CD4-positive, alpha-beta T cell (primary cell): ENCODE measurements around the gene ST6GALNAC2. TPM values are rescaled to one million over a fixed set of nuclear protein-coding genes. Genes with fewer than 3 reads are reported as not detected.
"Not testable (repeated sequence)": the region's sequence is repeated elsewhere in the genome, so short reads cannot be mapped to it uniquely, and the experiment has no call there.

ENCODE experiments used
- ATAC-seq: fragments of 200-7000 bp; cut with Tn5 transposase; one replicate; pipeline ENCODE4 v1.10.0; 2022; ENCODE audit warnings: mild to moderate bottlenecking; ENCODE audit not compliant: poor library complexity
- CTCF ChIA-PET: fragments of 350-600 bp; sonication (Branson Sonifier 250); formaldehyde crosslinking; loops from one replicate; lab custom pipeline; 2021; ENCODE audit warnings: antibody characterized with exemption, inconsistent platforms; lab: Charles Lee
- POLR2A ChIA-PET: fragments of 350-600 bp; sonication (Branson Sonifier 250); formaldehyde crosslinking; loops from one replicate; lab custom pipeline; 2021; ENCODE audit warnings: antibody characterized with exemption, inconsistent platforms; lab: Charles Lee
- DNase-seq, 14 experiments: peaks; one replicate each; pipeline ENCODE4 v3.0.0-alpha.2; 2013 to 2020; ENCODE audit warnings: mixed read lengths in 2 of 14
- H3K27ac ChIP-seq, 2 donors: one replicate each; pipeline versions ENCODE4 v1.5.1 to v1.7.0; 2013; ENCODE audit warnings: low read length in 2 of 2, low read depth in 1 of 2, mild to moderate bottlenecking in 1 of 2
- H3K27me3 ChIP-seq, 2 experiments: 1 replicate in 1 of 2; 2 replicates in 1 of 2; pipeline versions ENCODE4 v1.6.1 to v1.7.0; 2013; ENCODE audit warnings: low read length in 2 of 2, control low read depth in 1 of 2, mild to moderate bottlenecking in 1 of 2, moderate library complexity in 1 of 2; ENCODE audit not compliant: insufficient read depth in 2 of 2, control insufficient read depth in 1 of 2
- H3K36me3 ChIP-seq: one replicate; pipeline ENCODE4 v1.6.1; 2013; ENCODE audit warnings: low read length, control low read depth; ENCODE audit not compliant: insufficient read depth
- H3K4me1 ChIP-seq: one replicate; pipeline ENCODE4 v1.6.1; 2013; ENCODE audit warnings: low read length, control low read depth; ENCODE audit not compliant: insufficient read depth
- H3K4me3 ChIP-seq: one replicate; pipeline ENCODE4 v1.5.1; 2013; ENCODE audit warnings: mild to moderate bottlenecking, low read length, moderate library complexity
- H3K9me3 ChIP-seq, 2 experiments: 1 replicate in 1 of 2; 2 replicates in 1 of 2; pipeline versions ENCODE4 v1.6.1 to v1.7.0; 2013; ENCODE audit warnings: low read length in 2 of 2, mild to moderate bottlenecking in 2 of 2, control low read depth in 1 of 2, moderate library complexity in 1 of 2; ENCODE audit not compliant: control insufficient read depth in 1 of 2, insufficient read depth in 1 of 2
- H3K27ac Mint-ChIP-seq: one replicate; pipeline ENCODE4 v1.8.0; 2020; ENCODE audit warnings: mixed read lengths
- H3K27me3 Mint-ChIP-seq: one replicate; pipeline ENCODE4 v1.8.0; 2021; ENCODE audit warnings: mixed read lengths
- H3K36me3 Mint-ChIP-seq: one replicate; pipeline ENCODE4 v1.8.0; 2021; ENCODE audit warnings: low read depth, mixed read lengths
- H3K4me1 Mint-ChIP-seq: one replicate; pipeline ENCODE4 v1.8.0; 2021; ENCODE audit warnings: low read depth, mixed read lengths
- H3K4me3 Mint-ChIP-seq: one replicate; pipeline ENCODE4 v1.8.0; 2020; ENCODE audit warnings: mild to moderate bottlenecking, mixed read lengths
- H3K9me3 Mint-ChIP-seq: one replicate; pipeline ENCODE4 v1.8.0; 2020; ENCODE audit warnings: mixed read lengths
- CTCF ChIP-seq: fragments of 200-600 bp; IDR thresholded peaks from one replicate; pipeline ENCODE4 v1.8.0; 2022; ENCODE audit warnings: antibody characterized with exemption, mild to moderate bottlenecking
- intact Hi-C, 2 experiments: fragments of 100-400 bp; cut with DNase I in 1 of 2; cut with micrococcal nuclease in 1 of 2; formaldehyde crosslinking; loops; one replicate each; pipeline versions ENCODE4 v1.15.1 to v1.9.0; 2023 to 2025; cut with DNase I, micrococcal nuclease
- total RNA-seq, 174 experiments: library from RNA in 2 of 174; stranded (reverse) in 2 of 174; gene quantifications; one replicate each; pipeline ENCODE4 v1.2.3 and lab custom pipeline; 2021 to 2026

The ST6GALNAC2 gene
- total RNA-seq, 2 experiments from 2014 or later: 0.49 to 1.2 TPM

- ChIA-PET CTCF (interaction anchor here (1.3 to 3.6 kb wide), 2 partner anchors 98 to 99 kb away, joined by 4 to 60 read pairs; no protein-coding TSS in a partner anchor), POLR2A (interaction anchor here (0.6 to 1.2 kb wide), 2 partner anchors 20 to 32 kb away, joined by 4 read pairs; no protein-coding TSS in a partner anchor)
- no peaks in the 10 kb centered on the region for H3K9me3 Mint-ChIP-seq
Observed at GRCh38 chr17:76524598-76525512, 60.8 kb downstream of the ST6GALNAC2 start.

GRCh38 chr17:76523084-76524037, 62.3 kb downstream of the ST6GALNAC2 start:
- H3K9me3 ChIP-seq: no peaks in the 10 kb centered on the region
- ChIA-PET CTCF (interaction anchor here (0.7 to 3.6 kb wide), 30 partner anchors 10 to 229 kb away, joined by 3 to 60 read pairs (median 4); partner anchors contain the start of genes CYGB, PRCD, ST6GALNAC2 and UBE2O), POLR2A (interaction anchor here (0.6 to 1.6 kb wide), 8 partner anchors 14 to 191 kb away, joined by 3 to 11 read pairs (median 4); no protein-coding TSS in a partner anchor)
- peak; percentile 99 for TF ChIP-seq CTCF
- H3K27me3 ChIP-seq: no peaks in the 10 kb centered on the region
- Mint-ChIP-seq H3K9me3 (no peaks in the 10 kb centered on the region), H3K27me3 (no peaks in the 10 kb centered on the region), H3K27ac (peak overlapping the region; percentile 41), H3K4me3 (no peak overlapping the region), H3K4me1 (peaks cover 26% of the 10 kb centered on the region), H3K36me3 (no peaks in the 10 kb centered on the region)
- H3K36me3 ChIP-seq: no peaks in the 10 kb centered on the region
- H3K4me3 ChIP-seq: no peak overlapping the region
- intact Hi-C loops: loop anchor here (1.0 to 2.0 kb wide), 6 partner anchors 24 to 192 kb away; no protein-coding TSS in a partner anchor
- peak; percentile 66 to 93 (median 81) for DNase-seq
- peak; percentile 88 for ATAC-seq
- no peak overlapping the region for H3K27ac ChIP-seq
- peaks cover 35% of the 10 kb centered on the region for H3K4me1 ChIP-seq

More at GRCh38 chr17:76524598-76525512, 60.8 kb downstream of the ST6GALNAC2 start:
- no peak for TF ChIP-seq CTCF
- Mint-ChIP-seq H3K4me3 (no peak overlapping the region), H3K36me3 (no peaks in the 10 kb centered on the region), H3K4me1 (peaks cover 31% of the 10 kb centered on the region), H3K27ac (no peak overlapping the region), H3K27me3 (no peaks in the 10 kb centered on the region)
- Histone ChIP-seq H3K4me1 (peaks cover 39% of the 10 kb centered on the region), H3K36me3 (no peaks in the 10 kb centered on the region), H3K27me3 (no peaks in the 10 kb centered on the region), H3K9me3 (no peaks in the 10 kb centered on the region), H3K27ac (no peak overlapping the region), H3K4me3 (no peak overlapping the region)
- ATAC-seq: no peak
- intact Hi-C loops: no loop called here
- DNase-seq: no peak

- CTCF ChIA-PET: interaction anchor here (2.8 to 3.6 kb wide), 2 partner anchors 101 to 160 kb away, joined by 20 to 60 read pairs; no protein-coding TSS in a partner anchor
- ATAC-seq, H3K27ac Mint-ChIP-seq, H3K4me3 ChIP-seq, H3K36me3 ChIP-seq, POLR2A ChIA-PET, DNase-seq, H3K9me3 Mint-ChIP-seq, H3K9me3 ChIP-seq, H3K36me3 Mint-ChIP-seq, H3K27ac ChIP-seq, H3K27me3 ChIP-seq, H3K4me3 Mint-ChIP-seq, H3K27me3 Mint-ChIP-seq: not testable (repeated sequence)
- H3K4me1 Mint-ChIP-seq: peaks cover 20% of the 10 kb centered on the region
- peaks cover 38% of the 10 kb centered on the region for H3K4me1 ChIP-seq
- intact Hi-C loops: loop anchor here in 1 of 2 experiments (1.0 to 2.0 kb wide), 4 partner anchors 65 to 193 kb away; no protein-coding TSS in a partner anchor
Observed at GRCh38 chr17:76521683-76522082, 64.0 kb downstream of the ST6GALNAC2 start.
